NCI-H1092 treated with DMSO at 0.1 percent for 48 hours (cell line): ENCODE measurements around the gene ADAM17.

Experiments
- DNase-seq: peaks from one replicate; lab custom pipeline; 2025; lab: John Stamatoyannopoulos, UW

ADAM17 gene

DNA sequence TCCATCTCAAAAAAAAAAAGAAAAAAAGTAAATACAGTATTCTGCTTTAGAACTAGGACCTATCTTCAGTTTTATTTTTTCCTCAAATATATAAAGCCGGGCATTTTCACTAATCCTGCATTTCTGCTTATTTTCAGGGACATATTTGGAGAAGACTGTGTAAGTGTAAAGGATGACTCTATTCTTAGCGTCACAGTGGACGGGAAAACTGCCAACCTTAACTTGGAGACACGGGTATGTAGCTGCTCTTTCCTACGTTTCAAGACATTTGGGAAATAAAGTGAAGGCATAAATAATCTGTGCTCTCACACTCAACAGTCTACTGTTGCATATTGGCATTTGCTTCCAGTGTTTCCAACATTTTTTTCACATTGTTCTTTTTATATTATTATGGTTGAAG, 84.4 kb downstream of the ADAM17 start:
- no peak for DNase-seq

DNA sequence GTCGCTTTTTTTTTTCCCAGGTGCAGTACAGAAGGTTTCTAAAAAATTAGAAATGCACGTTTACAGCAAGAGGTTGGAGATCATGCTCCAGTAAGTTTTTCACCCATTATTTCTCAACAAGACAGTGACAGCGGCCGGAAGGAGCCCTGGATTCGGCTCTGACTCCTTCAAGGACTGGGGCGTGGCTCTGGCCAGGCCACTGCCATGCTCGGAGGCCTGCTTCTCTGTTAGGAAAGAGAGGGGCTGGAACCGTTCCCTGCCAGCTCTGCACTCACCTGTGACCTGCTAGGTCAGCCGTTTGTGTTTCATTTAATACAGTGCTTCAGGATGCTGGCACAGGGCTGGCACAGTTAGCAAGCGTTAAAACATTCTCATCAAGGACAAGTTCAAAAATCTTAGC, 87.9 kb downstream of the ADAM17 start:
- DNase-seq: no peak

DNA sequence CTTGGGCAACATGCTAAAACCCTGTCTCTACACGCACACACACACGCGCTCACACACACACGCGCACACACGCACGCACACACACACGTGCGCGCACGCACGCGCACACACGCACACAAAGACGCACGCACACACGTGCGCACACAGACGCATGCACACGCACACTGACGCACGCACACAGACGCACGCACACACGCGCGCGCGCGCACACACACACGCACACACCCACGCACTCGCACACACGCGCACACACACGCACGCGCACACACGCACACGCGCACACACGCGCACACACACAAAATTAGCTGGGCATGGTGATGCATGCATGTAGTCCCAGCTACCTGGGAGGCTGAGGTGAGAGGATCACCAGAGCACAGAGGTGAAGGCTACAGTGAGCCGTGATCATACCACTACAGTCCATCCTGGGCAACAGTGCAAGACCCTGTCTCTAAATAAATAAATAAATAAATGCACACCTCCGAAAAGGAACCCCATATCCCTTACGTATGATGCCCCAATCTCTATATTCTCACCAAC, 89.4 kb downstream of the ADAM17 start:
- no peak for DNase-seq

DNA sequence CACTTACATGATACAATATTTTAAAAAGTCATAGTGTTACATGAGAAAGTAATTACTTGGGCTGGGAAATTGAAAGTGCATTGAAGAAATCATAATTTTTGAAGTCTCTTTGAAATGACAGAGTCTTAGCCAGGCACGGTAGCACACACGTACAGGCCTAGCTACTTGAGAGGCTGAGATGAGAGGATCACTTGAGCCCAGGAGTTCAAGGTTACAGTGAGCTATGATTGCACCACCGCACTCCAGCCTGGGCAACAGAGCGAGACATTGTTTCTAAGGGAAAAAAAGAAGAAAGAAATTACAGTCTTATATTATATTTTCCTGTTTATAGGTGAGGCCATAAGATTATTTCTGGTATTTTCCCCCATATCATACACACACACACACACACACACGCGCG, 90.5 kb downstream of the ADAM17 start:
- DNase-seq: no peak

DNA sequence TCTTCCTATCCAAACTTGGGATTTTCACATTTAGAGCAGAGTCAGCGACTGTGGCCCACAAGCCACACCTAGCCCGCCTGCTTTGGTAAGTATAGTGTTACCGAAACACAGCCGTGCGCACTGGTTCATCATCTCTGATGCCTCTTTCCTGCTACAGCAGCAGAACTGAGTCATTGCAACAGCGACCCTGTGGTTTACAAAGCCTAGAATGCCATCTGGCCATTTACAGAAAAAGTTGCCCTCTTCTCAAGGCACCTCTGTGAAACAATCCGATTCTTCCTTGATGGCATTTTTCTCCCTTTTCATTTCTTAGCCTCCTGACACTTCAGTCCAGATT, 92.0 kb downstream of the ADAM17 start:
- DNase-seq: no peak

DNA sequence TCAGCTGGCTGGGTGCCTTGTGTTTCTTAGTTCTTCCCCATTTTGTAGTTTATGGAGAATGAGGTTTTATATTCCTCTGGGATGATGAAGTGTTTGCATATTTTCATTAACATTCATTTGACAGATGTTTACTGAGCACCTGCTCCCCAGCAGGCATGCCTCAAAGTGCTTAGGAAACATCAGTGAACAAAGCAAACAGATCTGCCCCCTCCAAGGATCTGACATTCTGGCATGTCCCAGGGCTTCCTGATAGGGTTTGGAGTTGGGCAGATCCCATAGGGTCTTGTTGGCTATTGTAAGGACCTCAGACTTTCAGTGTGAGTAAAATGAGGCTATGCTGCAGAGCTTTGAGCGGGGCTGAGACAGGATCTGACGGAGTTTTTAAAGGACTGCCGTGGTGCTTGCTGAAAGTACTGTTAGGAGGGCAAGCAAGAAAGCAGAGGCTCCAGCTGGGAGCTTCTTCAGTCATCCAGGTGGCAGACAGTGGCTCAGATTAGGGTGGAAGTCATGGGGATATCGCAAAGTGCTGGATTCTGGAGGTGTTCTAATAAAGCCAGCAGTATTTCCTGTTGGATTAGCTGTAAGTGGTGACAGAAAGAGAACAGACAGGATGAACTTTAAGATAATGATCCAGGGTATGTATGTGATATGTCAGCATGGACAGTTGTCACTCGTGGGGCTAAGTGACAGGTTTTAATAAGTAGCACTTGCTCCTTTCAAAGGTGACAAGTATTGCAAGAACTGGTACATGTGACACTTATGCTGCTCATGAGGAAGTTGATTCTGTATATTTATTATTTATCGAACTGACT, 92.5 kb downstream of the ADAM17 start:
- DNase-seq: peak; percentile 40

DNA sequence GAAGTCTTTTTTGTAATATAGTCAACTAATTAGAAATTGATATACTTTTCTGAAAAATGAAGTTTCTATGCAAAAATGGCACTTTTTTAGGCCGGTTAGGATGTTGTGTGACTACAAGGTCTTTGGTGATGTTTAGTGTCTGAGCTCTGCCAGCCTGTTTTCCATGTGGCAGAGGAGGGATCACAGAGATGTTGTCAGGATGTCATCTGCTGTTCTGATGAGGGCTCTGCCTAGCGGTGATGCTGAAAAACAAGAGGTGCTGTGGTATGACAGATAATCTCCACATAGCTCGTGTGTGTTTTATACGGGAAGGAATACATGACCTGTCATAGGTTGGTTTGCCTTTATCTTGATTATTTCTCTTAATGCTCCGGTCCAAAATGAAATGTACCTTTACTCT, 93.3 kb downstream of the ADAM17 start:
- DNase-seq: no peak

DNA sequence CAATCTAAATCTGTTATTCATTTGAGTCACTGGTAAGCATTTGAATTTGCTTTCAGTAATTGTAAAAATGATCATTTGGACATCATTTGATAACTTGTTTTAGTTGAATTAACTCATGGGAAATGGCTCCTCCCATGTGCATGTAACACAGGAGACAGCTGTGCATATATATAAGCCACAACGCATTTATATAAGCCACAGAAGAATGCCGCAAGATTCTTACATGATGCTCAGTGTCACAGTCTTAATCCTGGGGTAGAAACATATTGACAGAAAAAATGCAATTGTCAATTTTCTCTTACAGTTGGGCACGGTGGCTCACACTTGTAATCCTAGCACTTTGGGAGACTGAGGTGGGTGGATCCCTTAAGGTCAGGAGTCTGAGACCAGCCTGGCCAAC, 94.6 kb downstream of the ADAM17 start:
- no peak for DNase-seq

DNA sequence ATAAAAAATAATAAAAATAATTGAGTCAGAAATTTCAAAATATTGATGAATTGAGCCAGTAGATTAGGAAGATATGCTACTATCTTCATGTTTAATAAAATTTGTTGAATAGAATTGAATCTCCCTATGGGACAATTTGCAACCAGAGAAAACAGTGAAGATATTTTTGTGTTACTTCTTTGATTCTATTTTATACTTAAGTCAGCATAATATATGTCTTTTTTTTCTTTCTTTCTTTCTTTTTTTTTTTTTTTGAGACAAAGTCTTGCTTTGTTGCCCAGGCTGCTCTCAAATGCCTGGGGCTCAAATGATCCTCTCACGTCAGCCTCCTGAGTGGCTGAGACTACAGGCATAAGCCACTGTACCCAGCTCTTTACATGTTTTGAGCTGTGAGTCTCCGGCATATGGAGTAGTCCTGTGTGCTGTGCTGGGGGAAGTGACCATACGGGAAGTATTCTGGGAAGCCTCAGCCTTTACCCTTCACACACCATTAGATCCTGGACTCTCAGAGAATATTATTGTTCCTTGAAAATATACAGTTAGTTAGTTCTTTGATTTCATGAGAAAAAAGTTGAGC, 95.1 kb downstream of the ADAM17 start:
- DNase-seq: no peak

DNA sequence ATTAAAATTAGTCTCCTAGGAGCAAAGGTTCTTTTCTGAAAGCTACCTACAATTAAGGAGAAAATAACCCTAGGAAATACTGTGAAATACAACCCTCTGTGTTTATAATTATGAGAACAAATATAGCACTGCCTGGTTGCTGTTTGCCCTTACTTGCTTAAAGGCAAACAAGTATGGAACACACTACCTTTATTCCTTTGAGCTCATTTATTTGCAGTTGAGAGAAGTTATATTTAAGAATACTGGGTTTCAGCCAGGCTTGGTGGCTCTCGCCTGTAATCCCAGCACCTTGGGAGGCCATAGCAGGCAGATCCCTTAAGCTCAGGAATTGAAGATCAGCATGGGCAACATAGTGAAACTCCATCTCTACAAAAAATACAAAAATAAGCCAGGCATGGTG, 104.4 kb downstream of the ADAM17 start:
- no peak for DNase-seq

DNA sequence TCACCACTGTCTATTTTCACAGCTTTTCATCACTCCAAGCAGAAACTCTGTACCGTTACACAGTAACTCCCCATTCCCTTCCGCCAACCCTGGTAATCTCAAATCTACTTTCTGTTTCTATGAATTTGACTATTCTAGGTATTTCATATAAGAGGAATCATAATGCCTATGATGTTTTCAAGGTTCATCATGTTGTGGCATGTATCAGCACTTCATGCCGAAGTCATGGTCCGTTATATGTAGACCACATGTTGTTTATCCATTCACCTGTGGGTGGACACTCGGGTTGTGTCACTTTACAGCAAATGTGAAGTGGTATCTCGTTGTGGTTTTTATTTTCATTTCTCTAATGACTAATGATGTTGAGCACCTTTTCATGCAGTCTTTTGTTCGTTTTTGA, 110.5 kb downstream of the ADAM17 start:
- DNase-seq: no peak

DNA sequence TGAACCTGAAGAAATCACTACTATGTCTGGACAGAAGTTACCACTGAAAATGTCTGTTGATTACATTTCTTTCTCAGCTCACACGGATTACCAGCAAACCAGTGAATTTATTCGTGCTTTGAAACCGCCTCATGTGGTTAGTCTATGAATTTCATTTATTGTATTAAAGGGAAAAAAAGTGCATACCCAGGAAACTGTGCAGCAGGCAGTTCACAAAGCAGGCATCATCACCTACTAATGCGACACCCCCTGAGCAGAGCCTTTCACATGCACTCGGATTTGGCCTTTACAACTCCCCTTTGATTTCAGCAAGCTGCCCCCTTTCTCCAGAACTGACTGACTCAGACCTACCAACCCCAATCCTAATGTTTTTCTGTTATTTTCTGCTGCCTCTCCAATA, 112.1 kb downstream of the ADAM17 start:
- DNase-seq: no peak

DNA sequence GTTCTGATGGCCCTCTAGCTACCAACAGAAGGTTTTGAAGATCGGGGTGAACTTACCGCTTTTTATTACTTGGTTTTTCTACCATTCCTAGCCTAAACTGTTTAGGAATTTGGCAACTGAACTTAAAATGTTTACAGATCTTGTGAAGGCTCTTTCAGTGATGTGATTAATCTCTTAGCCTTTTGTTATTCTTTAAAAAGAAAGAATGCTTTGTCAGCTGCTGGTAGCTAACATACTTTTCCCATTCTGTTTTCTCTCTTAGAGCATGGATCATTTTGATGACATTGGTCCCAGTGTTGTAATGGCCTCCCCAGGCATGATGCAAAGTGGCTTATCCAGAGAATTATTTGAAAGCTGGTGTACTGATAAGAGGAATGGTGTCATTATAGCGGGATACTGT, 114.1 kb downstream of the ADAM17 start:
- DNase-seq: no peak

DNA sequence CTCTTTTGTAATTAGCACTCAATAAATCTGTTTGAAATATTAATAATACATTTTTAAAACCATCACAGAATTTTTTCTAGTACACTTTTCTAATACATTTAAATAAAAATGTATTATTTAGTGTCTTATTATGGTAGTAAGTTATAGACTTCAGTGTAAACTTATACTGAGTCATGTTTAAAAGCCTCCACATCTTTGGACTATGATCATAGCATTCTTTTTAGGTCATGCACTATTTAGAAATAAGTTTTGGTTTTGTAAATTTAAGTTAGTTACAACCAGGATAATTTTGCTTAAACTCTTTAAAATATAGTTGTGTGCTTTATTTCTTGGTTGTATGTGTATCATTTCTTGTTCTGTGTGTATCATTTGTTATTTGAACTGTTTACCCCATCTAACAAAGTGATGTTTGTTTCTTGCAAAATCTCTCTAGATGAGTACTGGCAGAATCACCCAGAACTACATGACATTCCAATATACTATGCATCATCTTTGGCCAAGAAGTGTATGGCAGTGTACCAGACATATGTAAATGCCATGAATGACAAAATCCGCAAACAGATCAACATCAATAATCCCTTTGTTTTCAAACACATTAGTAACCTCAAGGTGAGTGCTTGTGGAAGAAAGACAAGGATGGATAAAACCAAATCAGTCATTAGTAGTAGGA, 115.4 kb downstream of the ADAM17 start:
- no peak for DNase-seq

DNA sequence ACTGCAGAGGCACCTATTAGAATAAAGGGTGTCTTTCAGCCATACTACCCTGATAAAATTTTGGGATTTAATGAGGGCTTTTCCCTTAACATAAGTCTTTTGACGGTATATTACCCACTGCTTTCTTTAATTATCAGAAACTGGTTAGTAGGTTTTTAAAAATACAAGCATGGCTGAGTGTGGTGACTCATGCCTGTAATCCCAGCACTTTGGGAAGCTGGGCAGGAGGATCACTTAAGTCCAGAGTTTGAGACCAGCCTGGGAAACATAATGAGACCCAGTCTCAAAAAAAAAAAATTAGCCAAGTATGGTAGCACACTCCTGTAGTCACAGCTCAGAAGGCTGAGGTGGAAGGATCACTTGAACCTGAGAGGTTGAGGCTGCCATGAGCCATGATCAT, 116.1 kb downstream of the ADAM17 start:
- DNase-seq: no peak
